ENCODE measurements around the gene NUP93. TPM values are rescaled to one million over a fixed set of nuclear protein-coding genes. Genes with fewer than 3 reads are reported as not detected.

Gene NUP93
- total RNA-seq, 2 donors from 2014 or later: 18.1 to 19.8 TPM

DNA sequence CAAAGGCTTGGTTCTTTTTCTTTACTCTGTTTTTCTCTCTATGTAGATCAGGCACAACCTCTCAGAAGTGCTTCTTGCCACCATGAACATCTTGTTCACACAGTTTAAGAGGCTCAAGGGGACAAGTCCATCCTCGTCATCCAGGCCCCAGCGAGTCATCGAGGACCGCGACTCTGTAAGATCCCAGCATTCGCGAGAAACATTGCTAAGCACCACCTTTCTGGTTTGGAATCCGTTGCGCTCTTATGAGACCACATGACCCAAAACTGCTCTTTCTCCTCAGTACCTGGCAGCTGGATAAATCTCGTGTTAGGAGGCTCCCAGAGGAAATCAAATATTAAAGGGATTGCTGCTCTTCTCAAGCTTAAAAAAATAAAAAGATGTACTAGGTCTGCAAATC lies 111.7 kb downstream of the NUP93 start:
- Histone ChIP-seq H3K36me3 (peaks cover 44% of the 10 kb centered on the region), H3K4me3 (no peak overlapping the region), H3K27me3 (no peaks in the 10 kb centered on the region), H3K27ac (no peak overlapping the region), H3K9me3 (no peaks in the 10 kb centered on the region), H3K4me1 (no peaks in the 10 kb centered on the region)
- no peak for DNase-seq (ENCODE audit: low spot score)
- no peak for TF ChIP-seq CTCF (IDR thresholded peaks at IDR 0.05)

DNA sequence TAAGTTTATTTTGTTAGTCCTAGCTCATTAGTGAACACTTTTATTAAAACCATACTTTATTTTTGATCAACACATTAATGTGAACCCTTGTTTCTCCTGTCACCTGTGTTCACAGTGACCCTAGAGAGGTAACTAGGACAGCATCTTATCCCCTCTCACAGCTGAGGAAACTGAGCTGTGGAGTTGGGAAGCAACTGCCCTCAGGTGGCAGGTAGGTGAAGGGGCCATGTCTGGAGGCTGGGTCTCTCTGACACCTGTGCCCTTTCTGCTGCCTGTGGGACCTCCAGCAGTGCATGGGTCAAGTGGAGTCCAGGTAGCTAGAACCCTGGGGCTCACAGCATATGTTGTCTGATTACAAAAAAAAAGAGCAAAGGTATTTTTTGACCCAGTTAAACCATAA lies 112.2 kb downstream of the NUP93 start:
- DNase-seq (ENCODE audit: low spot score): no peak
- Histone ChIP-seq H3K4me1 (no peaks in the 10 kb centered on the region), H3K9me3 (no peaks in the 10 kb centered on the region), H3K36me3 (peaks cover 43% of the 10 kb centered on the region), H3K27ac (no peak overlapping the region), H3K4me3 (no peak overlapping the region), H3K27me3 (no peaks in the 10 kb centered on the region)
- no peak for TF ChIP-seq CTCF (IDR thresholded peaks at IDR 0.05)

DNA sequence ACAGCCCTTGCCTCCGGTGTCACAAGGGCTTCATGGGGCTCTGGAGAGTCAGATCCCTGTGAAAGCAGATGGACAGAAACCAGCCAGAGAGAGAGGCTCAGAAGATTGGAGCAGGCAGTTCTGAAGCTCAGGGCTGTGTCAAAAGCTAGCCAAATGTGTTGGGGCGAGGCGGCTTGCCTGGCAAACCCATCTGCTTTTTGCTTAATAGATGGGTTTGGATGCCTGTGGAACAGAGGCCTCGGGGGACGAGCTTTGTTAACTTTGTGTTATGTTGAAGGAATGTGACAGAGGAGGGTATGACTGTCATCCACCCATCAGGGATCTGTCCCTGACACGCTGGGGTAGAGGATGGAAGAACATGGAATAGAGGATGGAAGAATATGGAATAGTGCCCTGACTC lies 114.1 kb downstream of the NUP93 start:
- DNase-seq (ENCODE audit: low spot score): no peak
- H3K36me3 ChIP-seq: peaks cover 27% of the 10 kb centered on the region
- H3K4me3 ChIP-seq: no peak overlapping the region
- no peak overlapping the region for H3K27ac ChIP-seq
- TF ChIP-seq CTCF (IDR thresholded peaks at IDR 0.05): no peak
- peaks cover 0 to 15% of the 10 kb centered on the region in 2 donors for H3K4me1 ChIP-seq
- H3K27me3 ChIP-seq: no peaks in the 10 kb centered on the region
- no peaks in the 10 kb centered on the region for H3K9me3 ChIP-seq

- Histone ChIP-seq H3K36me3 (peaks cover 11% of the 10 kb centered on the region), H3K27ac (no peak overlapping the region), H3K4me1 (peaks cover 0 to 15% of the 10 kb centered on the region in 2 donors), H3K27me3 (no peaks in the 10 kb centered on the region), H3K4me3 (no peak overlapping the region), H3K9me3 (no peaks in the 10 kb centered on the region)
- no peak for TF ChIP-seq CTCF (IDR thresholded peaks at IDR 0.05)
- no peak for DNase-seq (ENCODE audit: low spot score)
Observed at GRCh38 chr16:56847173-56847910, 117.4 kb downstream of the NUP93 start.

DNA sequence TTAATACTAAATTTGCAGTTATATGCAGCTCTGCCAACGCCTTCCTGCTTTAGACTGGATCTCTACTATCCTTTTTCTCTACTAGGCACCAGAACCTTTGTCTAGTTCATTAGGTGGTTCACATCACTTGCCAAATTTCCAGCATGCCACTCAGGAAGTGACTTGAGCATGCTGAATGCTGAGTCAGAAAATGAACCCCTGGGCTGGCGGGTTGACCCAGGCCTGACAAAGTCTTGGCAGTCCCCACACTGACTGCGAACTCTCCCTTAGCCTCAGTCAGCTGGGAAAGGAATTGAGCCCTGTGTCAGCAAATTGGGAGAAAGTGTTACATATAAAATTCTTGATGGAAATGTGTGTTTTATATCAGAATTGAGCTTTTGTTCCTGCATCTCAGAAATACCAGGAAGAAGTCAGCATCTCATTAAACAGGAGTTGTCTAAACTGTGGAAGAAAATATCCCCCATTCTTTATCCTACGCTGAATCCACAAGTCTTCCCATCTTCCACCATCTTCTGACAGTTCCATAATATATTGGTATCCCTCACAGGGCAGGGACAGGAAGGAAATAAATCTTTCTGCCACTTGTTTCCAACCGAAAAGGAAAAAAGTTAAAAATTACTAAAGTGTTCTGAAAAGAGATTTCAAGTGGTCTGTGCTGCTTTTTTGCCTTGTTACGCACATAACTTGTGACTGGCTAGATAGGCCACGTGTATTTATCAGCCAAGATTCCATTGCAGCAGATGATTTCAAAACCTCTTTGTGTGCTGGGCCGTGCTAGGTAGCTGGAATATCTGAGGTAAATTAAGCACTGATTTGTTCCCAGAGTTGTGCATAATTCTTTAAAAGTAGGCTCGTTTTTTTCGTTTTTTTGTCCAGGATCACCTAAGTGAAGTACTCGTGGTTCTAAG lies 118.4 kb downstream of the NUP93 start:
- Histone ChIP-seq H3K36me3 (peaks cover 2% of the 10 kb centered on the region), H3K4me1 (peaks cover 0 to 15% of the 10 kb centered on the region in 2 donors), H3K9me3 (no peaks in the 10 kb centered on the region), H3K4me3 (no peak overlapping the region), H3K27me3 (no peaks in the 10 kb centered on the region), H3K27ac (no peak overlapping the region)
- DNase-seq (ENCODE audit: low spot score): peak; percentile 68
- no peak for TF ChIP-seq CTCF (IDR thresholded peaks at IDR 0.05)

Data from right atrium auricular region (tissue), 2 donors.